Chondrocyte (in vitro differentiated cells): Measurements from ENCODE around the gene ST3GAL4. TPM values are rescaled to one million over a fixed set of nuclear protein-coding genes. Genes with fewer than 3 reads are reported as not detected.
"Not testable (repeated sequence)": the region's sequence is repeated elsewhere in the genome, so short reads cannot be mapped to it uniquely, and the experiment has no call there.

Source experiments
- DNase-seq: peaks from one replicate; pipeline ENCODE4 v3.0.0; 2021; ENCODE audit warnings: mixed read lengths, low spot score
- H3K27ac Mint-ChIP-seq: one replicate; pipeline ENCODE4 v1.8.0; 2021; ENCODE audit warnings: mild to moderate bottlenecking, moderate library complexity, mixed read lengths; ENCODE audit not compliant: unreplicated experiment
- H3K27me3 Mint-ChIP-seq: 2 replicates; pipeline ENCODE4 v1.8.0; 2021; ENCODE audit warnings: low read depth, mixed read lengths
- H3K36me3 Mint-ChIP-seq: 2 replicates; pipeline ENCODE4 v1.8.0; 2021; ENCODE audit warnings: low read depth, mixed read lengths
- H3K4me1 Mint-ChIP-seq: 2 replicates; pipeline ENCODE4 v1.8.0; 2021; ENCODE audit warnings: low read depth, mild to moderate bottlenecking, mixed read lengths
- H3K4me3 Mint-ChIP-seq: one replicate; pipeline ENCODE4 v1.8.0; 2021; ENCODE audit warnings: mild to moderate bottlenecking, moderate library complexity, mixed read lengths; ENCODE audit not compliant: unreplicated experiment
- H3K9me3 Mint-ChIP-seq: 2 replicates; pipeline ENCODE4 v1.8.0; 2021; ENCODE audit warnings: low read depth, mixed read lengths
- CTCF ChIP-seq: fragments of 200-600 bp; sonication (generic); IDR thresholded peaks from 2 replicates; pipeline ENCODE4 v1.5.0; 2021; ENCODE audit warnings: antibody characterized with exemption, mild to moderate bottlenecking, moderate library complexity
- total RNA-seq: library from RNA; stranded (reverse); gene quantifications from 3 replicates; pipeline ENCODE4 v1.2.1, GENCODE V29; 2021

The ST3GAL4 gene
- total RNA-seq, 1 donor from 2014 or later, result 30.7 TPM

- Mint-ChIP-seq H3K9me3 (no peaks in the 10 kb centered on the region), H3K27ac (no peak overlapping the region), H3K36me3 (no peaks in the 10 kb centered on the region), H3K4me1 (peaks cover 37% of the 10 kb centered on the region), H3K27me3 (no peaks in the 10 kb centered on the region), H3K4me3 (no peak overlapping the region)
- no peak for TF ChIP-seq CTCF
- DNase-seq, result no peak
Measured at GRCh38 chr11:126375726-126376125, 20.2 kb downstream of the ST3GAL4 start.

GRCh38 chr11:126378763-126379162 is 23.3 kb downstream of the ST3GAL4 start:
- Mint-ChIP-seq H3K4me1 (peaks cover 17% of the 10 kb centered on the region), H3K9me3 (no peaks in the 10 kb centered on the region), H3K4me3 (no peak overlapping the region), H3K27ac (no peak overlapping the region), H3K27me3 (no peaks in the 10 kb centered on the region), H3K36me3 (no peaks in the 10 kb centered on the region)
- TF ChIP-seq CTCF, result no peak
- DNase-seq, result no peak

GRCh38 chr11:126380909-126381308 is 25.4 kb downstream of the ST3GAL4 start:
- H3K4me1 Mint-ChIP-seq, result peaks cover 15% of the 10 kb centered on the region
- DNase-seq, result peak; percentile 38
- no peak for TF ChIP-seq CTCF
- H3K27ac Mint-ChIP-seq, result no peak overlapping the region
- no peaks in the 10 kb centered on the region for H3K9me3 Mint-ChIP-seq
- no peaks in the 10 kb centered on the region for H3K36me3 Mint-ChIP-seq
- H3K4me3 Mint-ChIP-seq, result no peak overlapping the region
- H3K27me3 Mint-ChIP-seq, result no peaks in the 10 kb centered on the region

- not testable (repeated sequence) for H3K9me3 Mint-ChIP-seq, H3K27ac Mint-ChIP-seq, H3K4me3 Mint-ChIP-seq, H3K27me3 Mint-ChIP-seq, H3K36me3 Mint-ChIP-seq
- peak; percentile 19 for DNase-seq
- peaks cover 26% of the 10 kb centered on the region for H3K4me1 Mint-ChIP-seq
Measured at GRCh38 chr11:126381960-126382359, 26.5 kb downstream of the ST3GAL4 start.

- DNase-seq, result peak; percentile 49
- H3K4me1 Mint-ChIP-seq, result peaks cover 30% of the 10 kb centered on the region
- H3K36me3 Mint-ChIP-seq, H3K27me3 Mint-ChIP-seq, H3K4me3 Mint-ChIP-seq, H3K27ac Mint-ChIP-seq, H3K9me3 Mint-ChIP-seq: not testable (repeated sequence)
Measured at GRCh38 chr11:126382641-126383040, 27.2 kb downstream of the ST3GAL4 start.

- no peaks in the 10 kb centered on the region for H3K27me3 Mint-ChIP-seq
- no peaks in the 10 kb centered on the region for H3K9me3 Mint-ChIP-seq
- no peak overlapping the region for H3K27ac Mint-ChIP-seq
- H3K4me3 Mint-ChIP-seq, result no peak overlapping the region
- no peak for TF ChIP-seq CTCF
- peaks cover 32% of the 10 kb centered on the region for H3K4me1 Mint-ChIP-seq
- peak; percentile 71 for DNase-seq
- H3K36me3 Mint-ChIP-seq, result no peaks in the 10 kb centered on the region
Measured at GRCh38 chr11:126383339-126384335, 28.2 kb downstream of the ST3GAL4 start.
